Kidney (tissue), 14 donors: ENCODE data around the gene PCDH17. TPM values are rescaled to one million over a fixed set of nuclear protein-coding genes. Genes with fewer than 3 reads are reported as not detected.

Experiments
- DNase-seq, 5 donors: peaks; one replicate each; pipeline ENCODE4 v3.0.0-alpha.2; 2013 to 2020
- FAIRE-seq: peaks from 2 replicates; lab custom pipeline; 2012; peaks lifted over from hg19 to GRCh38; lab: Jason Lieb, UNC
- H3K27ac ChIP-seq, 2 donors: one replicate each; pipeline ENCODE4 v1.7.0; 2013; ENCODE audit warnings: low read depth in 2 of 2, low read length in 2 of 2, inconsistent platforms in 1 of 2
- H3K27me3 ChIP-seq: one replicate; pipeline ENCODE4 v1.7.1; 2013; ENCODE audit warnings: low read length, inconsistent platforms; ENCODE audit not compliant: control insufficient read depth, insufficient read depth
- H3K36me3 ChIP-seq, 3 donors: one replicate each; pipeline versions ENCODE4 v1.7.0 to v1.7.1; 2013; ENCODE audit warnings: low read length in 3 of 3, control low read depth in 1 of 3, inconsistent platforms in 1 of 3; ENCODE audit not compliant: insufficient read depth in 3 of 3, control insufficient read depth in 2 of 3
- H3K4me1 ChIP-seq, 3 donors: one replicate each; pipeline versions ENCODE4 v1.7.0 to v1.7.1; 2013; ENCODE audit warnings: low read length in 3 of 3, inconsistent platforms in 1 of 3, low read depth in 1 of 3; ENCODE audit not compliant: control insufficient read depth in 2 of 3, insufficient read depth in 2 of 3
- H3K4me3 ChIP-seq, 3 donors: one replicate each; pipeline versions ENCODE4 v1.7.0 to v1.8.1; 2013; ENCODE audit warnings: low read length in 3 of 3, control low read depth in 1 of 3, inconsistent platforms in 1 of 3
- H3K9ac ChIP-seq, 3 donors: one replicate each; pipeline versions ENCODE4 v1.7.0 to v1.7.1; 2013; ENCODE audit warnings: low read length in 3 of 3, control low read depth in 1 of 3, inconsistent platforms in 1 of 3
- H3K9me3 ChIP-seq, 3 donors: one replicate each; pipeline versions ENCODE4 v1.7.0 to v1.7.1; 2013; ENCODE audit warnings: low read length in 3 of 3, control low read depth in 1 of 3, inconsistent platforms in 1 of 3; ENCODE audit not compliant: control insufficient read depth in 2 of 3, insufficient read depth in 1 of 3
- intact Hi-C: fragments of 100-400 bp; cut with DNase I; formaldehyde crosslinking; loops from one replicate; pipeline ENCODE4 v1.11.1; 2022
- polyA plus RNA-seq: library from polyadenylated mRNA; stranded (reverse); fragments of 350-450 nt; fragmentation: Illumina TruSeq; extraction: RNeasy Lipid Tissue Mini Kit (QIAGEN cat#74804); gene quantifications from one replicate; pipeline ENCODE4 v1.2.3, GENCODE V29; 2014; ENCODE audit warnings: low read depth, low replicate concordance; ENCODE audit not compliant: insufficient read depth
- total RNA-seq: library from RNA; stranded (reverse); fragmentation: NEBNext Ultra II Directional; extraction: Animal tissue kit (Norgen Biotek cat#: 25700); gene quantifications from one replicate; pipeline ENCODE4 v1.2.1, GENCODE V29; 2021
- TF ChIP-seq, protein P1 (sequence below): IDR thresholded peaks from 3 replicates; pipeline ENCODE4 v1.5.1; 2012; ENCODE audit warnings: mild to moderate bottlenecking, moderate library complexity, borderline replicate concordance; ENCODE audit not compliant: insufficient read depth; ENCODE audit errors: extremely low read depth
- donor health status: control.
- donor health status: control.
- donor health status: control.
- donor health status: control.
- donor health status: control.
- donor health status: DM: yes; HTN: yes; CAD: no.
- donor health status: Normal renal cell carcinoma (clear cell type).

PCDH17 gene
- total and polyA plus RNA-seq, 2 donors from 2014 or later: 1.0 to 18.5 TPM

DNA sequence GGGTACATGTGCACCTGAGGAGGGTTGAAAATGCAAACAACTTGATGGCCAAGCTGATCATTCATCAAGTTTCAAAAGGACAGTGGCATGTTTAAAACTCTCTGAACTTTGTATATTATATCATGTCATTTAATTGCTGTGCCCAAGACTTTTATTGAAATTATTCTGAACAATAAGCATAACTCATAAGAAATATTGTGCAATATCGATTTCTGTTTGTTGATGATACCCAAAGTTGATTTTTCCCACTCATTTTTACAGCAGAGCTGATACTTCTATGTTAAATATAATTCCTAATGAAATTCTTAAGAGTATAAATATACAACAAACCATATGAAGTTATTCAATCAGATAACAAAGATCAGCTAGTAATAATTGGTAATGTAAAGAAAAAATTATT, 49.1 kb downstream of the PCDH17 start:
- intact Hi-C loops: no loop called here
- no peak for FAIRE-seq

DNA sequence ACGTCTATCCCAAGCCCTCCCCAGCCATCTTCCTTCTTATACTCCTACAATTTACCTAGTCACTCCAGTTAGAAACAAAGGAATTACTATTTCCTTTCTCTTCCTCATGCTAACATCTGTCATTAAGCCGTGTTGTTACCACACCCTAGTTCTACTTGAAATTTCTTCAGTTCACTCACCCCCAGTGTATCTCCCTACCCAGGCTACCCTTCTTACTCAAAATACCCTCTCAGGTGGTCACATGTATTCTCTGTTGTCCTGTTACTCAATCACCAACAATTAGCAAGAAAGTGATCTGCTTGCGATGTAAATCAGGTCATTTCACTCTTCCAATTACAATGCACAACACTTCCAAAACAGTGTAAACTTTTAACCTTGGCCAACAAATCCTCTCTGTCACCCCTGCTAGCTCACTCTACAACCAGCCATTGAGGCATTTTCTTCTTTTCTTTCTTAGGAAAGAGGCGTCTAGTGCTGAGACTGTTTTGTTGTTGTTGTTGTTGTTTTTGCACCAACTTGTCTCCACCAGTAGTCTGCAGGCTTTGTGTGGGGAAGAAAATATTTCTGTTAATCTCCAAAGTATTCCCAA, 50.7 kb downstream of the PCDH17 start:
- no peak overlapping the region for H3K27ac ChIP-seq
- H3K4me3 ChIP-seq: no peak overlapping the region
- H3K36me3 ChIP-seq: no peaks in the 10 kb centered on the region
- no peak for FAIRE-seq
- TF ChIP-seq, protein P1, sequence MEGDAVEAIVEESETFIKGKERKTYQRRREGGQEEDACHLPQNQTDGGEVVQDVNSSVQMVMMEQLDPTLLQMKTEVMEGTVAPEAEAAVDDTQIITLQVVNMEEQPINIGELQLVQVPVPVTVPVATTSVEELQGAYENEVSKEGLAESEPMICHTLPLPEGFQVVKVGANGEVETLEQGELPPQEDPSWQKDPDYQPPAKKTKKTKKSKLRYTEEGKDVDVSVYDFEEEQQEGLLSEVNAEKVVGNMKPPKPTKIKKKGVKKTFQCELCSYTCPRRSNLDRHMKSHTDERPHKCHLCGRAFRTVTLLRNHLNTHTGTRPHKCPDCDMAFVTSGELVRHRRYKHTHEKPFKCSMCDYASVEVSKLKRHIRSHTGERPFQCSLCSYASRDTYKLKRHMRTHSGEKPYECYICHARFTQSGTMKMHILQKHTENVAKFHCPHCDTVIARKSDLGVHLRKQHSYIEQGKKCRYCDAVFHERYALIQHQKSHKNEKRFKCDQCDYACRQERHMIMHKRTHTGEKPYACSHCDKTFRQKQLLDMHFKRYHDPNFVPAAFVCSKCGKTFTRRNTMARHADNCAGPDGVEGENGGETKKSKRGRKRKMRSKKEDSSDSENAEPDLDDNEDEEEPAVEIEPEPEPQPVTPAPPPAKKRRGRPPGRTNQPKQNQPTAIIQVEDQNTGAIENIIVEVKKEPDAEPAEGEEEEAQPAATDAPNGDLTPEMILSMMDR: no peak
- no peaks in the 10 kb centered on the region for H3K27me3 ChIP-seq
- H3K9me3 ChIP-seq: no peaks in the 10 kb centered on the region
- no peaks in the 10 kb centered on the region for H3K4me1 ChIP-seq
- intact Hi-C loops: no loop called here
- no peak for DNase-seq
- H3K9ac ChIP-seq: no peak overlapping the region

More for the DNA sequence above, 49.1 kb downstream of the PCDH17 start:
- TF ChIP-seq, protein P1: no peak
- H3K9me3 ChIP-seq: no peaks in the 10 kb centered on the region
- H3K27me3 ChIP-seq: no peaks in the 10 kb centered on the region
- no peak overlapping the region for H3K9ac ChIP-seq
- no peaks in the 10 kb centered on the region for H3K36me3 ChIP-seq
- H3K27ac ChIP-seq: no peak overlapping the region
- no peak for DNase-seq
- H3K4me3 ChIP-seq: no peak overlapping the region
- no peaks in the 10 kb centered on the region for H3K4me1 ChIP-seq

DNA sequence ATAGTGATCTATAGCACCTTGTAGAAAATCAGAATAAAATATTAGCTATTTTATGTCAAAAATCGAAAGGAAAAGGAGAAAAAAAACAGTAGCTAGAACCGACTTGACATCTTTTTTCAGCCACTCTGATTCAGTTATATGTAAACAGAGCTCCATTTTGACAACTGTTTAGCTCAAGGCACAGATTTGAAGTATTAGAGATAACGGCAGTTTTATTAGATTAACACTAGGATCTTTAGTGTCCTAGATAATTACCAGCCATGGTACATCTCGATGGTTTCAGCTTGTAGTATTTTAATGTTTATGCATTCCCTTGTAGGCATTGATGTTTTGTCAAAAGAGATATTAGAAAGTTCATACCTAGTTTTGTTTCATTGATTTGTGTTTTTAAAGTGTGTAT, 67.3 kb downstream of the PCDH17 start:
- no peak overlapping the region for H3K27ac ChIP-seq
- H3K9me3 ChIP-seq: no peaks in the 10 kb centered on the region
- H3K4me3 ChIP-seq: no peak overlapping the region
- DNase-seq (no peak), FAIRE-seq (no peak)
- intact Hi-C loops: no loop called here
- no peaks in the 10 kb centered on the region for H3K4me1 ChIP-seq
- no peak overlapping the region for H3K9ac ChIP-seq
- TF ChIP-seq, protein P1: no peak
- H3K36me3 ChIP-seq: no peaks in the 10 kb centered on the region
- H3K27me3 ChIP-seq: no peaks in the 10 kb centered on the region

DNA sequence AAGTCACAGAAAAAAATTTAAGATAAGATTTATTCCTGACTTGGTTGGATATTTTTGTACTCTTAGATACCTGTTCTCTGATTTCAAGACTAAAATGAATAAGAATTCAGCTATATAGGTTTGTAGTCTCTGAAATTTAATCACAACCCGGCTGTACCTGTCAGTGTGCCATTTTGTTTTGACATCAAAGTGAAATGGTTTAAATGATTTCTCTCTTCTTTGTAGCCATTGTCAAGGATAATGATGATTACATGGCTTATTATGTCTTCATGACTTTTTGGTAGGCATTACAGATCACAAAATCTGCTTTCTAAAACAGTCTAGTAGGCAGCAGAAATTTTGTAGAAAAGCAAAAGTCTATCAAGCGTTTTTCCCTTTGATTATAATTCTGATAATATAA, 72.5 kb downstream of the PCDH17 start:
- H3K27ac ChIP-seq: no peak overlapping the region
- no peak overlapping the region for H3K4me3 ChIP-seq
- H3K9ac ChIP-seq: no peak overlapping the region
- no peaks in the 10 kb centered on the region for H3K9me3 ChIP-seq
- H3K27me3 ChIP-seq: no peaks in the 10 kb centered on the region
- no peak for FAIRE-seq
- H3K4me1 ChIP-seq: no peaks in the 10 kb centered on the region
- H3K36me3 ChIP-seq: no peaks in the 10 kb centered on the region
- TF ChIP-seq, protein P1: no peak
- intact Hi-C loops: no loop called here
- DNase-seq: no peak
